Measurements from ENCODE around the gene PTPRS. TPM values are rescaled to one million over a fixed set of nuclear protein-coding genes. Genes with fewer than 3 reads are reported as not detected.
A peak's percentile ranks its signal among the peaks of the same experiment; 100 is the strongest.
"Not testable (repeated sequence)": the region's sequence is repeated elsewhere in the genome, so short reads cannot be mapped to it uniquely, and the experiment has no call there.

PTPRS gene
- total RNA-seq, 2 donors from 2014 or later: 2.3 TPM

GRCh38 chr19:5339198-5339949 is 1.2 kb downstream of the PTPRS start:
- H3K9me3 Mint-ChIP-seq: no peaks in the 10 kb centered on the region
- no peak overlapping the region for H3K27ac Mint-ChIP-seq
- ATAC-seq (no peak), DNase-seq (ENCODE audit: low spot score in 2 of 2) (no peak)
- peaks cover 0 to 6% of the 10 kb centered on the region in 2 donors for H3K36me3 Mint-ChIP-seq

- DNase-seq (ENCODE audit: low spot score in 2 of 2): no peak
- H3K27ac Mint-ChIP-seq: no peak overlapping the region
- no peak for ATAC-seq
- peaks cover 0 to 6% of the 10 kb centered on the region in 2 donors for H3K36me3 Mint-ChIP-seq
- H3K9me3 Mint-ChIP-seq: no peaks in the 10 kb centered on the region
These were observed 1.9 kb downstream of the PTPRS start for GRCh38 chr19:5338656-5339197.

GRCh38 chr19:5337708-5338655 is 2.6 kb downstream of the PTPRS start:
- Mint-ChIP-seq H3K36me3 (peaks cover 0 to 6% of the 10 kb centered on the region in 2 donors), H3K27ac (no peak overlapping the region), H3K9me3 (no peaks in the 10 kb centered on the region)
- DNase-seq (ENCODE audit: low spot score in 2 of 2) (no peak), ATAC-seq (no peak)

GRCh38 chr19:5337126-5337525 is 3.5 kb downstream of the PTPRS start:
- Mint-ChIP-seq H3K36me3 (peaks cover 0 to 6% of the 10 kb centered on the region in 2 donors), H3K27ac (no peak overlapping the region), H3K9me3 (no peaks in the 10 kb centered on the region)
- ATAC-seq (no peak), DNase-seq (ENCODE audit: low spot score in 2 of 2) (no peak)

- H3K27ac Mint-ChIP-seq: no peak overlapping the region
- ATAC-seq (no peak), DNase-seq (ENCODE audit: low spot score in 2 of 2) (no peak)
- peaks cover 0 to 6% of the 10 kb centered on the region in 2 donors for H3K36me3 Mint-ChIP-seq
- no peaks in the 10 kb centered on the region for H3K9me3 Mint-ChIP-seq
These were observed 4.2 kb downstream of the PTPRS start for GRCh38 chr19:5336195-5336965.

- Mint-ChIP-seq H3K9me3 (no peaks in the 10 kb centered on the region), H3K27ac (no peak overlapping the region), H3K36me3 (peaks cover 0 to 6% of the 10 kb centered on the region in 2 donors)
- DNase-seq (ENCODE audit: low spot score in 2 of 2) (no peak), ATAC-seq (no peak)
These were observed 5.0 kb downstream of the PTPRS start for GRCh38 chr19:5335593-5335992.

- ATAC-seq: no peak
- DNase-seq (ENCODE audit: low spot score in 2 of 2): no peak
These were observed 5.7 kb downstream of the PTPRS start for GRCh38 chr19:5334824-5335500.

GRCh38 chr19:5334366-5334739 is 6.3 kb downstream of the PTPRS start:
- Mint-ChIP-seq H3K27ac (no peak overlapping the region), H3K9me3 (no peaks in the 10 kb centered on the region), H3K36me3 (peaks cover 0 to 5% of the 10 kb centered on the region in 2 donors)
- DNase-seq (ENCODE audit: low spot score in 2 of 2) (no peak), ATAC-seq (no peak)

More at GRCh38 chr19:5334824-5335500, 5.7 kb downstream of the PTPRS start:
- peaks cover 0 to 6% of the 10 kb centered on the region in 2 donors for H3K36me3 Mint-ChIP-seq
- H3K9me3 Mint-ChIP-seq: no peaks in the 10 kb centered on the region
- no peak overlapping the region for H3K27ac Mint-ChIP-seq

- Mint-ChIP-seq H3K27ac (no peak overlapping the region), H3K36me3 (no peaks in the 10 kb centered on the region), H3K9me3 (no peaks in the 10 kb centered on the region)
- DNase-seq (ENCODE audit: low spot score in 2 of 2) (no peak), ATAC-seq (no peak)
These were observed 6.8 kb downstream of the PTPRS start for GRCh38 chr19:5333581-5334365.

- no peak for ATAC-seq
- Mint-ChIP-seq H3K9me3 (no peaks in the 10 kb centered on the region), H3K27ac (no peak overlapping the region), H3K36me3 (no peaks in the 10 kb centered on the region)
- DNase-seq (ENCODE audit: low spot score in 2 of 2): no peak
These were observed 8.1 kb downstream of the PTPRS start for GRCh38 chr19:5332501-5332900.

- no peaks in the 10 kb centered on the region for H3K36me3 Mint-ChIP-seq
- no peaks in the 10 kb centered on the region for H3K9me3 Mint-ChIP-seq
- no peak for ATAC-seq
- no peak overlapping the region for H3K27ac Mint-ChIP-seq
- no peak for DNase-seq (ENCODE audit: low spot score in 2 of 2)
These were observed 8.8 kb downstream of the PTPRS start for GRCh38 chr19:5331790-5332189.

GRCh38 chr19:5330307-5330720 is 10.3 kb downstream of the PTPRS start:
- no peak for DNase-seq (ENCODE audit: low spot score in 2 of 2)
- no peaks in the 10 kb centered on the region for H3K9me3 Mint-ChIP-seq
- H3K27ac Mint-ChIP-seq: no peak overlapping the region
- no peaks in the 10 kb centered on the region for H3K36me3 Mint-ChIP-seq
- peak in 1 of 2 donors; percentile 20 for ATAC-seq

GRCh38 chr19:5329141-5329540 is 11.5 kb downstream of the PTPRS start:
- Mint-ChIP-seq H3K36me3 (no peaks in the 10 kb centered on the region), H3K9me3 (peaks cover 0 to 4% of the 10 kb centered on the region in 2 donors), H3K27ac (no peak overlapping the region)
- ATAC-seq (no peak), DNase-seq (ENCODE audit: low spot score in 2 of 2) (no peak)

GRCh38 chr19:5328407-5328806 is 12.2 kb downstream of the PTPRS start:
- H3K27ac Mint-ChIP-seq; H3K9me3 Mint-ChIP-seq; DNase-seq (ENCODE audit: low spot score in 2 of 2); ATAC-seq; H3K36me3 Mint-ChIP-seq: not testable (repeated sequence)

GRCh38 chr19:5326986-5327623 is 13.5 kb downstream of the PTPRS start:
- no peak for DNase-seq (ENCODE audit: low spot score in 2 of 2)
- Mint-ChIP-seq H3K36me3 (no peaks in the 10 kb centered on the region), H3K9me3 (peaks cover 0 to 4% of the 10 kb centered on the region in 2 donors), H3K27ac (no peak overlapping the region)
- ATAC-seq: no peak

Measured in activated naive CD4-positive, alpha-beta T cell treated with anti-CD3 and anti-CD28 coated beads, Interleukin-2, amount 50 U/mL, for 72 hours (primary cell).